ENCODE data around the gene SPSB4. TPM values are rescaled to one million over a fixed set of nuclear protein-coding genes. Genes with fewer than 3 reads are reported as not detected.
"Not testable (repeated sequence)": the region's sequence is repeated elsewhere in the genome, so short reads cannot be mapped to it uniquely, and the experiment has no call there.

SPSB4 gene
- total RNA-seq, 4 donors from 2014 or later = 3.5 TPM; not detected in 3

DNA sequence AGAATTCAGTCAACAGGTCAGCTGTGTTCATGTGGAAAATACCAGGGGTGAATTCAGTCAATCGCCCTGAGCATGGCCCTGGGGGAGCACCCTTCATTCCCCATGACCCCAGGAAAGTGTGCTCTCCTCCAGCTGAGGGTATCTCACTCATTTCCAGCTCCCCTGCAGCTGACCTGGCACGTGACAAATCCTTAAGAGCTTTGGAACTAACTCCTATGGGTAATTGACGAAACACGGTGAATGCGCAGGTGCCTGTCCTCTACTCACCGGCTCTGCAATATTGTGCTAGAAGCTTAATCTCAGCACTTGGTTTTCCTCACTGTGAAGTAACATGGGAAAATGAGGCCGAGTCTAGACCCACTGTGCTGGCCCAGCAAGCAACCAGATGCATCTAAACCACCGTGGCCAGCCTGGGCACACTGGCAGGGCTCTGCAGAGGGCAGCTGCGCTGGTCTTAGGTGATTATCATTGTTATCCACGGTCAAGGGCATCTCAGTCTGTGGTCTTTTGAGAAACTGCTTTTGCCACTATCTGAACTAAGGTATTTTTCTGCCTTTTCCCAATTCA is 63.1 kb downstream of the SPSB4 start:
- no peak for DNase-seq
- no peak overlapping the region for H3K4me3 ChIP-seq
- no peak for TF ChIP-seq CTCF (IDR thresholded peaks at IDR 0.05)
- TF ChIP-seq POLR2A (IDR thresholded peaks at IDR 0.05) = no peak
- H3K27me3 ChIP-seq = no peaks in the 10 kb centered on the region
- no peaks in the 10 kb centered on the region for H3K36me3 ChIP-seq
- H3K4me1 ChIP-seq = peaks cover 7 to 15% of the 10 kb centered on the region in 2 donors
- intact Hi-C loops (cut with DNase I; ENCODE audit: low total_unique reads) = no loop called here
- H3K9me3 ChIP-seq = no peaks in the 10 kb centered on the region
- peak overlapping the region; percentile 68 to 86 for H3K27ac ChIP-seq

DNA sequence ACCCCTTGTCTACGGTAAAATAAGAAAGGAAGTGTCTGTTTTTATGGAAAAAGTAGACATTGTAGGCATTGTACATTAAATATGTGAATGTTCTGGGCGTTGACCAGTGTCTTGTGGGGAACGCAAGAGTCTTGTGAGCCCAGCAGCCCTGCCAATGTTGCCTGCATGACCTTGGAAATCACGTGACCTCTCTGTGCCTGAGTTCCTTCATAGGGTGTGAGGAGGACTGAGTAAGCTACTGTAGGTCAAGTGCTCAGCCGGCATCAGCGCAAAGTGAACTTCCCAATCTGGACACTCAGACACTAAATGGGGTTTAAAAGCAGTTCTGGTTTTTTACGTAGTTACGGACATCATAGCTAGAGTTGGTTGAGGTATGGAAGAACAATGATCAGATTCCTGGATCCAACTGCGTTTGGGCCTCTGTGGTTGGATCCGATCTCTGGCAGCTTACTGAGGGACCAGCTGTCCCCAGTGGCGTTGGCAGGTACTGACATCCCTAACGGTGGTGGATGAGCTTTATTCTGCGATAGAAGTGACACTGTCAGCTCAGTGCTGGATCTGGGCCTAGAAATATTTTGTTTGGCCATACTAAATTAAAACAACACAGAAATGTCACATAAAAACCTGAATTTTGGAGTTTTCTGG is 63.8 kb downstream of the SPSB4 start:
- TF ChIP-seq POLR2A (IDR thresholded peaks at IDR 0.05) (no peak), CTCF (IDR thresholded peaks at IDR 0.05) (peak in 1 of 4 experiments; percentile 25)
- Histone ChIP-seq H3K36me3 (no peaks in the 10 kb centered on the region), H3K4me3 (no peak overlapping the region), H3K9me3 (no peaks in the 10 kb centered on the region), H3K4me1 (peaks cover 7 to 15% of the 10 kb centered on the region in 2 donors), H3K27ac (peak overlapping the region; percentile 68 to 86), H3K27me3 (no peaks in the 10 kb centered on the region)
- intact Hi-C loops (cut with DNase I; ENCODE audit: low total_unique reads) = no loop called here
- DNase-seq = no peak

GRCh38 chr3:141115789-141116541 is 64.8 kb downstream of the SPSB4 start:
- DNase-seq = peak in 1 of 2 donors; percentile 76
- Histone ChIP-seq H3K4me1 (peaks cover 7 to 15% of the 10 kb centered on the region in 2 donors), H3K36me3 (no peaks in the 10 kb centered on the region), H3K27me3 (no peaks in the 10 kb centered on the region), H3K4me3 (no peak overlapping the region), H3K27ac (peak overlapping the region; percentile 82 to 86), H3K9me3 (no peaks in the 10 kb centered on the region)
- intact Hi-C loops (cut with DNase I; ENCODE audit: low total_unique reads) = no loop called here
- TF ChIP-seq CTCF (IDR thresholded peaks at IDR 0.05) = no peak
- TF ChIP-seq POLR2A (IDR thresholded peaks at IDR 0.05) = no peak

DNA sequence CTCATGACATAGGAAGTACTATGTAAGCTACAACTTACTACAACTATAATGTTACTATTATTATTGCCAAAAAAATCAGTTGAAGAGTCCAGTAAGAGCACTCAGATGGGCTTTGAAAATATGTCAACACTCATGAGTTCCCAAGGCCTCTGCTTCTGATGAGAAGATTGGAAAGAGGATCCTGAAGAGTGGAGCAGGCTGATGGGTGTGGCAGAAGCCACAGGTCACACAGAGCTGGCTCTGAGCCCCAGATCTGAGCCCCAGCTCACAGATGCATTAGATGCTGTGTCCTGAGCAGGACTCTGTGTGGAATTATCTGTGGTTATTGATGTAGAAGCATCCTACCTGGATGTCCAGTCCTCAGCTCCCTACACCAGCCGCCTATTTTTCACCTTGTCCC is 65.6 kb downstream of the SPSB4 start:
- H3K27me3 ChIP-seq = no peaks in the 10 kb centered on the region

DNA sequence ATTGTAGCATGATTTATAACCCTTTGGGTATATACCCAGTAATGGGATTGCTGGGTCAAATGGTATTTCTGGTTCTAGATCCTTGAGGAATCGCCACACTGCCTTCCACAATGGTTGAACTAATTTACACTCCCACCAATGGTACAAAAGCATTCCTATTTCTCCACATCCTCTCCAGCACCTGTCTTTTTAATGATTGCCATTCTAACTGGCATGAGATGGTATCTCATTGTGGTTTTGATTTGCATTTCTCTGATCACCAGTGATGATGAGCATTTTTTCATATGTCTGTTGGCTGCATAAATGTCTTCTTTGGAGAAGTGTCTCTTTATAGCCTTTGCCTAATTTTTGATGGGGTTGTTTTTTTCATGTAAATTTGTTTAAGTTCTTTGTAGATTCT is 66.8 kb downstream of the SPSB4 start:
- H3K9me3 ChIP-seq; H3K4me3 ChIP-seq; H3K27me3 ChIP-seq; DNase-seq; intact Hi-C loops (cut with DNase I; ENCODE audit: low total_unique reads); H3K36me3 ChIP-seq; H3K27ac ChIP-seq: not testable (repeated sequence)
- H3K4me1 ChIP-seq = peaks cover 7 to 15% of the 10 kb centered on the region in 2 donors

More for the DNA sequence above, 65.6 kb downstream of the SPSB4 start:
- Histone ChIP-seq H3K4me3 (no peak overlapping the region), H3K9me3 (no peaks in the 10 kb centered on the region), H3K4me1 (peaks cover 7 to 15% of the 10 kb centered on the region in 2 donors), H3K36me3 (no peaks in the 10 kb centered on the region), H3K27ac (peak overlapping the region; percentile 82 to 86)
- intact Hi-C loops (cut with DNase I; ENCODE audit: low total_unique reads) = no loop called here
- TF ChIP-seq POLR2A (IDR thresholded peaks at IDR 0.05) (no peak), CTCF (IDR thresholded peaks at IDR 0.05) (no peak)
- no peak for DNase-seq

All from uterus (tissue), 4 donors.